Esophagus squamous epithelium (tissue), 4 donors: ENCODE measurements around the gene UTS2R.

ENCODE experiments used
- POLR2A ChIP-seq, 4 donors: fragments of 450-650 bp; IDR thresholded peaks; one replicate each; pipeline ENCODE4 v1.6.1; 2017; ENCODE audit warnings: antibody characterized with exemption in 4 of 4, mild to moderate bottlenecking in 4 of 4, moderate library complexity in 3 of 4
- TF ChIP-seq, protein P1 (sequence below), 6 experiments: fragments of 450-650 bp in 4 of 6; fragments of 200-600 bp in 2 of 6; sonication (generic) in 2 of 6; IDR thresholded peaks; one replicate each; pipeline ENCODE4 v1.5.1; 2016 to 2019; ENCODE audit warnings: antibody characterized with exemption in 6 of 6, mild to moderate bottlenecking in 4 of 6, moderate library complexity in 4 of 6

- TF ChIP-seq, protein P1, sequence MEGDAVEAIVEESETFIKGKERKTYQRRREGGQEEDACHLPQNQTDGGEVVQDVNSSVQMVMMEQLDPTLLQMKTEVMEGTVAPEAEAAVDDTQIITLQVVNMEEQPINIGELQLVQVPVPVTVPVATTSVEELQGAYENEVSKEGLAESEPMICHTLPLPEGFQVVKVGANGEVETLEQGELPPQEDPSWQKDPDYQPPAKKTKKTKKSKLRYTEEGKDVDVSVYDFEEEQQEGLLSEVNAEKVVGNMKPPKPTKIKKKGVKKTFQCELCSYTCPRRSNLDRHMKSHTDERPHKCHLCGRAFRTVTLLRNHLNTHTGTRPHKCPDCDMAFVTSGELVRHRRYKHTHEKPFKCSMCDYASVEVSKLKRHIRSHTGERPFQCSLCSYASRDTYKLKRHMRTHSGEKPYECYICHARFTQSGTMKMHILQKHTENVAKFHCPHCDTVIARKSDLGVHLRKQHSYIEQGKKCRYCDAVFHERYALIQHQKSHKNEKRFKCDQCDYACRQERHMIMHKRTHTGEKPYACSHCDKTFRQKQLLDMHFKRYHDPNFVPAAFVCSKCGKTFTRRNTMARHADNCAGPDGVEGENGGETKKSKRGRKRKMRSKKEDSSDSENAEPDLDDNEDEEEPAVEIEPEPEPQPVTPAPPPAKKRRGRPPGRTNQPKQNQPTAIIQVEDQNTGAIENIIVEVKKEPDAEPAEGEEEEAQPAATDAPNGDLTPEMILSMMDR (IDR thresholded peaks at IDR 0.05) = no peak
- no peak for TF ChIP-seq POLR2A (IDR thresholded peaks at IDR 0.05)
Observed at GRCh38 chr17:82334204-82334621, 37.4 kb upstream of the UTS2R start.
